GM18861 (cell line): ENCODE results near the gene SLTM.
"Not testable (repeated sequence)": the region's sequence is repeated elsewhere in the genome, so short reads cannot be mapped to it uniquely, and the experiment has no call there.

Experiments used
- ATAC-seq: cut with Tn5 transposase; IDR thresholded peaks from one replicate; pipeline ENCODE4 v1.9.1; 2021; ENCODE audit not compliant: unreplicated experiment

SLTM gene

DNA sequence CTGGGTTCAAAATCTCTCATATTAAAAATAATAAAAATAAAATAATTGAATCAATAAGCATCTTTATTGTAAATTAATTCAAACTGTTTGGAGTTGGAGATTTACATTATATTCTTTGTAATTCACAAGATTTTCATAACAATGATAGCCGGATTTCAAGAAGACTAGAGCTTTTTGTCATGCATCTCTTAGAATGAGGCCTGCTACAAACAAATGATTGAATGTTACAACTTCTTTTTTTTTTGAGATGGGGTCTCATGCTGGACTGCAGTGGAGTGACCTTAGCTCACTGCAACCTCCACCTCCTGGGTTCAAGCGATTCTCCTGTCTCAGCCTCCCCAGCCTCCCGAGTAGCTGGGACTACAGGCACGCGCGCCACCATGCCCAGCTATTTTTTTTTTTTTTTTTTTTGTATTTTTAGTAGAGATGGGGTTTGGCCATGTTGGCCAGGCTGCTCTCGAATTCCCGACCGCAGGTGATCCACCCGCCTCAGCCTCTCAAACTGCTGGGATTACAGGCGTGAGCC, 3.5 kb downstream of the SLTM start:
- ATAC-seq: no peak

DNA sequence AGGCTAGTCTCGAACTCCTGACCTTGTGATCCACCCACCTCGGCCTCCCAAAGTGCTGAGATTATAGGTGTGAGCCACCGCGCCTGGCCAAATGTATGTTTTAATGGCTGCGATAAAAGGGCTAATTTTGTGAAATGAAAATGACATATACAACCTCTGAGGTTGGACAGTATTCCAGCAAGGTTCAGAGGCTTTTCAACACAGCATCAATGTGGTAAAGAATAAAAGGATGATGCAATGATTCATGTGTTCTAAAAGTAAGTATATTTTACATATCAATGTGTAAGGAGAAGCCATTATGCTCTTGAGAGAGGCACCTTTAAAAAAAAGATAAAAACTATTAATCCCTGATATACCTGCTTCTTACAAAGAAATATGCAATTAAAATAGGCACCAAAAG, 6.7 kb downstream of the SLTM start:
- no peak for ATAC-seq

DNA sequence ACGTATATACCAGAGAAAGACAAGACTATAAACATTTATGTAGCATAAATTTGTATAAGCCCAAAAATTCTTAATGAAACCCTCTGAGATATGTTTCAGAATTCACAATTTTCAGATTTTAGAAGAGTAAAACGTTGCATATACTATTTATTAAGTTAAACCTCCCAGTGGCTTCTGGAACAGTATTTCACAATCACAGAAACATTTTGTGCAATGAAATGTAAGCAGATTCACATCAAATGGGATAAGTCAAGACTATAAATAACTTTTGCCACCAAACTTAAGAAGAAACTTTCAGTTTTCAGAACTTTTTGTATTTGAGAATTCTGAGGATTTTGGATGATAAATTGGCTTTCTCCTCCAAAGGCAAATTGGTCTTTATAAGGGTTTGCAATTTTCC, 9.2 kb downstream of the SLTM start:
- ATAC-seq: no peak

DNA sequence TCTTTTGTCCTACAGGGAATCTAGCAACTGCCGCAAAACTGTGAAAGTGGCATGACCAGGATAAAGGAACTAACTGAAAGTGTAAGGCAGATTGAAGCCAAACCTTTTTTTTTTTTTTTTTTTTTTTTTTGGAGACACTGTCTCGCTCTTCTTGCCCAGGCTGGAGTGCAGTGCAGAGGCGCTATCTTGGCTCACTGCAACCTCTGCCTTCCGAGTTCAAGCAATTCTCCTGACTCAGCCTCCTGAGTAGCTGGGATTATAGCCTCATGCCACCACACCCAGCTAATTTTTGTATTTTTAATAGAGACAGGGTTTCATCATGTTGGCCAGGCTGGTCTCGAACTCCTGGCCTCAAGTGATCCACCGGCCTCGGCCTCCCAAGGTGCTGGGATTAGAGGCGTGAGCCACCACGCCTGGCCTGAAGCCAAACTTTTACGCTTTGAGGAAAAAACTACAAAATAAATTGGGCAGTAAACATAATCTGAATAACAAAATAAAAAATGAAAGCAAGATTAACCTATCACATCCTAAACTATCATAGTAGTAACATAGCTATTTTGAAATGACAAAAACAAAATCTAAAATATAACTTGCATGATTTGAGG, 9.7 kb downstream of the SLTM start:
- ATAC-seq: no peak

DNA sequence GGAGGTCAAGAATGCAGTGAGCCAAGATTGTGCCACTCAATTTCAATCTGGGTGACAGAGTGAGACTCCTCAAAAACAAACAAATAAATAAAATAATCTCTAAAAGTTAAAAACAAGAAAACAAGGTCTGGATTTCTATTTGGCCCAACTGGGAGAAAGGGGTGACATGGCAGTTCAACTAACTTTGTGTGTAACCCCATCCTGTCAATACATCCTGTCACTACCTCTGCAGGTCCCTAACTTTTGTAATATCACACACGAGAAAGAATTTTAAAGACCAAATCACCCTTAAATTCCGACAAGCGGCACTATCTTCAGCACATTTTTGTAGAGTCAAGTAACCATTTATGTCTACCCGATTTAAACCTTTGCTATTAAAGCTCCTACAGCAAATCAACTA, 10.2 kb downstream of the SLTM start:
- no peak for ATAC-seq

DNA sequence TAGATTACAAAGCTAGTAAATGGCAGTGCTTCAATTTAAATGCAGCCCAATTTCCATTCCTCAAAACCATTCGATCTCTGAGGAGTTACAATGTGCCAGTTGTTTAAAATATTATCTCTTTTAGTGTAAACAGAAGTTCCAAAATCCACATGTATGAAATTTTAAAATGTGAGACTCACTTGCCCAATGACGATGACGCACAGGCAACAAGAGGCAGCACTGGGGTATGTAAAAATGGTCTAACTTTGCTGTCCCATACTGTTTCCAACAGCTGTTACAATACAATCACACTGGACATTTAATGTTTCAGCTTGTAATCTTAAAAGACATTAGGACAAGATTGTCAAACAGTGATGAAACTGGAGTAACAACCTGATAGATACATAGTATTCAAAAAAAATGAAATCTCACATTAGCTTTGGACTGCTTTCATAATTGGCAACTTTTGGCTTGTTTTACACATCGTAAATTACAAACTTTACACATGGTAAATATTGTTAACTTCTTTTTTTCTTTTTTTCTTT, 12.2 kb downstream of the SLTM start:
- ATAC-seq: no peak

DNA sequence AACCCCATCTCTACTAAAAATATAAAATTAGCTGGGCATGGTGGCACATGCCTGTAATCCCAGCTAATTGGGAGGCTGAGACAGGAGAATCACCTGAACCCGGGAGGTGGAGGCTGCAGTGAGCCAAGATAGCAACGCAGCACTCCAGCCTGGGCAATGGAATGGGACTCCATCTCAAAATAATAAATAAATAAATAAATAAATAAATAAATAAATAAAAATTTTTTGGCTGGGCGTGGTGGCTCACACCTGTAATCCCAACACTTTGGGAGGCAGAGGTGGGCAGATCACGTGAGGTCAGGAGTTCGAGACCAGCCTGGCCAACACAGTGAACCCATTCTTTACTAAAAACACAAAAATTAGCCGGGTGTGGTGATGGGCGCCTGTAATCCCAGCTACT, 13.0 kb downstream of the SLTM start:
- ATAC-seq: not testable (repeated sequence)

DNA sequence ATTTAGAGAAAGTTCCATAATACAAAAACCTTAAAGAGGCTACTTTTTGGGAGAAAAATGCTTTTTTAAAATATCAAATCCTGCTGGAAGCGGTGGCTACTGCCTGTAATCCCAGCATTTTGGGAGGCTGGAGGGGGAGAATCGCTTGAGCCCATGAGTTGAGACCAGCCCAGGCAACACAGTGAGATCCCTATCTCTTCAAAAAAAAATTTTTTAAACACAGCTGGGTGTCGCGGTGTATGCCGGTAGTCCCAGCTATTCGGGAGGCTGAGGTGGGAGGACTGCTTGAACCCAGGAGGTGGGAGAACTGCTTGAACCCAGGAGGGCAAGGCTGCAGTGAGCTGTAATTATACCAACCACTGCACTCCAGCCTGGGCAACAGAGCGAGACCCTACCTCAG, 14.2 kb downstream of the SLTM start:
- ATAC-seq: no peak

DNA sequence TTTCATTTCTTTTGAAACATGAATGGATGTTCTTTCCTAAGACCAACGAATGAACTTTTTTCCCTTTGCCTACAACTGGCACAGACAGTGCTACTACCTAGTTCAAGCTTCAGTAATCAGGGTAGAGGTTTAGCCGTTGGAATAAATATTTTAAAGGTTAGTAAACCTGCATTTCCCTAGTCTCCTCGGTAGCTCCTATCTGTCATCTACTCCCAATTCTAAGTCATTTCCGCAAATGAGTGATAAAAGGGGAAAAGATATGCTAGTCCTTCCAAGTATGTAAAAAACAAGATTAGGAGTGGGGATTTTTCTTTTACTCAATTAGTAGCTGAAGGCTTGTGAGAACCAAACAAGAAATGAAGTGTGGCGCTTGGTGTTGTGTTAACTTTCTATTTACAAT, 15.2 kb downstream of the SLTM start:
- no peak for ATAC-seq

DNA sequence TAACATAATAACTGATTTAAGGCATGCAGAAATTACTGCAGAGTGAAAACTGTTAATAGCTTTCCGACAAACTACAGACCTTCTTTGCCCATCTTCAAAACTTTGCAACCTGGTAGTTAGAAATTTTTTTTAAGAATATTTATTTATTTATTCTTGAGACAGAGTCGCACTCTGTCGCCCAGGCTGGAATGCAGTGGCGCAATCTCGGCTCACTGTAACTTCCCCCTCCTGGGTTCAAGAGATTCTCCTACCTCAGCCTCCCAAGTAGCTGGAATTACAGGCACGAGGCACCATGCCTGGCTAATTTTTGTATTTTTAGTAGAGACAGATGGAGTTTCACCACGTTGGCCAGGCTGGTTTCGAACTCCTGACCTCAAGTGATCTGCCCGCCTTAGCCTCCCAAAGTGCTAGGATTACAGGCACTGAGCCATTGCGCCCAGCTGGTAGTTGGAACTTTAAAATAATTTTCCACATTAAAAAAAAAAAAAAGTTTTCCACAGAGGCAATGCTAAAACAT, 15.8 kb downstream of the SLTM start:
- ATAC-seq: not testable (repeated sequence)

DNA sequence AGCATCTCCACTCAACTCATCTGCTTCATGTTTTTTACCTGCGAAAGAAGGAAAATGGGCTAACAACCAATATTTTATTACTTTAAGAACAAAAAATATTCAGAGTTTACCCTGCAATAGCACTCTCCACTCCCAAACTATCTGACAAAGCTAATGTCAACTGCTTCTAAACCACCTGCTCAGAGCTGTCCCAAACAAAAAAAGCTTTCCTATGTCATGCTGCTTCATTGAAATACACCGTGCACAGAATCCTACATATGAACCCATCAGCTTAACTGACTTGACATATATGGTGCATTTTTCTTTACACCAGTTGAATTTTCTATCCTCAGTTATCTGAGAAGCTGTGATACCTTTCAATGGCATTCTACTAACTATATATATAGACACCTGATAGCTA, 16.5 kb downstream of the SLTM start:
- no peak for ATAC-seq

DNA sequence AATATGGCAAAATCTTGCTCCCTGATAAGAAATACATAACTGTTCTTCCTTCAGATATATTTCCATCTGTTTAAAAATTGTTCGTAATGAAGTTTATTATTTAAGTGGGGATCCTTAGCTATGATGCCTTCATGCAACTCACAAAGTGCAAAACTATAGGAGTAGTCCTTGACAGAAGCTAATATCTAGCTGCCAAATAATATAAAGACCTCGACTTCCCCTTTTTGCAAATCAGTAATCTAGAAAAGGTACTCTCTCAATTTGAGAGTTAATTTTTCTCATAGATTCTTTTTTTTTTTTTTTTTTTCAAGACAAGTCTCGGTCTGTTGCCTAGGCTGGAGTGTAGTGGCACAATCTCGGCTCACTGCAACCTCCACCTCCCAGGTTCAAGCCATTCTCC, 23.0 kb downstream of the SLTM start:
- ATAC-seq: no peak

DNA sequence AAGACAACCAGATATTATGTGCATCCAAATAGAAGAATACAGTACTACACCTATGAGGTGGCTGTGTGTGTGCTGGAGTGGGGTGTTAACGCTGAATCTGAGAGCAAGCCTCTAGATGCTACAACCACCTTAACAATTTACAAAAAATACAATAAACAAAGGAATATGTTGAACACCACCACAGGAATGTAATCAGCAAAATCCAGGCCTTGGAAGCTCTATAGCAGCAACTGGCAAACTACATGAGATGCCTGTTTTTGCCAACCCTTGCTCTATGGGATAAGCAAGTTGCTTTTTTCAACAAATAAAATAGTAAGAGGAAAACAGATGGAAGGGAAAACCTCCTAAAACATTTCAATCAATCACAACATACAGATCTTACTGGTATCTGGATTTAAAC, 23.9 kb downstream of the SLTM start:
- ATAC-seq: no peak

DNA sequence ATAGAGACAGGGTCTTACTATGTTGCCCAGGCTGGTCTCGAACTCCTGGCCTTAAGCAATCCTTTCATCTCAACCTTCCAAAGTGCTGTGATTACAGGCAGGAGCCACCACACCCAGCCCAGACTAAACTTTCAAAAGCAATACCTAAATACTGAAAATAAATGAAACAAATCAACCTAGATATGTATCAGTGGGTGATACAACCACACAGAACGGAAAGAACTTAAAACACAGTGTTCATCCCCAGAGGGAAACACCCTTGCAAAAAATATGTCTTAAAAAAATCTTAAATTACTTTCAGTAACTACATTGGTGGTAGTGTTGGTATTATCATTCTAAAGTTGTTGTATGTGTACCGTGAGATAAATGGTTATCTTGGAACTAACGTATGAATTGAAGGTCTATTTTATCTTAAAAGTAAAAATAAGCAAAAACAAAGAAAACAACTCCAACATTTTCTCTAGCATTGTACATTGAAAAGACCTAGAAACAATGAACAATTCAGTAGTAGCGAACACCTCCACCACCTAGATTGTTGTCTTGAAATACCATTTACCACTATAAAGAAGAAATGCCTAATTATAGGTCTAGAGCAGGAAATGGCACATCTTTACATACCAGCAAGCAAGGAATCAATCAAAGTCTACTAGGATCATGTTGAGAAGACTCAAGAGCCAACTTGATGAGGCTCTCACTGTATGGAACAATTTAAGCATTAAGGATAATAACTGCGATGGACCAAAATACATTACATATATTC, 24.7 kb downstream of the SLTM start:
- ATAC-seq: no peak

DNA sequence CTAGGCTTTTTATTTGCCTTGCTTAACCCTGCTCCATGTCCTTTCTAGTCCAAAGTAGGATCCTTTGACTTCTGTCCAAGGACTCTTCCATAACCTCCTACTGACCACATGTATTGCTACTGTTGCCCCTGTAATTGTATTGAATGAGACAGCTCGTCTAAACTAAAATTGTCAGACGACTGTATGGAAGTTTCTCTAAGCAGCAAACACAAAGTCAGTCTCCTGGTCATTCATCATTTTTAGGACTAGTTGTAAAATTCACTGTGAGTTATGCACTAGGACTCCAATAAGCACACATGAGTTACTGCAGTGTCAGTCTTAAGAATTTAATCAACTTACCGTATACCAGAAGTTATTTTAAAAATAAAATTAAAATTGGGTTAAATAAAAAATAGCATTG, 32.8 kb downstream of the SLTM start:
- ATAC-seq: no peak

DNA sequence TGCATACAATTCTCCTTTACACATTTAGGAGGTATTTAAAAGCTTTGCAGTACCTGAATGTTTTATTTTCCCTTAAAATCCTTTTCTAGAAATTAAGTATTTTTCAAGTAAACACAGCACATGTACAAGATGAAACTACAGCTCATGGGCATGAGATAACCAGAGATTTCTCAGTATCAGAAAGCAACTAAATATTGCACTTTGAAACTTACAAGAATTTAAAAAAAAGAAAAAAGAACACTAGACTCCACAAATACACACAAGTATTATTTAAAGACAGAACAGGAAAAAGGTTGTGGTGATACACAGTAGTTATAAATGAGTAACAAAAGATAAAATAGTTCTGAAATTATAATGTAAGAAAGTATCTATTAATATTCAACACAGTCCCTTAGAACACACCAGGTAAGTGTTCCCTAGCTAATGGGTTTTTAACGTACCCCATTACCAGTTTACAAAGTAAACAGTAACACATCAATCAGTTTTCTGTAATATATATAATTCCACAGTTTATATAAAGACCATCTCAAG, 35.3 kb downstream of the SLTM start:
- ATAC-seq: no peak

DNA sequence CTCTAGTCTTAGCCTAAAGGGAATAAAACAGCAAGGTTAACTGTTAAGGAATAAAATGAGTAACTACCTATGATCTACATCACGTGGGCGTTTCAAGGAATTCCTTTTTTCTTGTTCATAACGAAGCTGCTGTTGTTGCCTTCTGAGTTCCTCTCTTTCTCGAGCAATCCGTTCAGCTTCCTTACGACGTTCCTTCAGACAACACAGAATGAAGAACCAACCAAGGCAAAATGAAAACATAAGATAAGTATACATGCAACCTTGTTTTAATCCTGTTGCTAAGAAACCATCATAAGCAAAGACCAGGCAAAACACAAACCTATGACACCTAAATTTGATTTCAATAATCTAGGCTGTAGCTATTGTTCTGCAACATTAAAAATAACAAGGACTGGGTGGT, 44.1 kb downstream of the SLTM start:
- ATAC-seq: no peak

DNA sequence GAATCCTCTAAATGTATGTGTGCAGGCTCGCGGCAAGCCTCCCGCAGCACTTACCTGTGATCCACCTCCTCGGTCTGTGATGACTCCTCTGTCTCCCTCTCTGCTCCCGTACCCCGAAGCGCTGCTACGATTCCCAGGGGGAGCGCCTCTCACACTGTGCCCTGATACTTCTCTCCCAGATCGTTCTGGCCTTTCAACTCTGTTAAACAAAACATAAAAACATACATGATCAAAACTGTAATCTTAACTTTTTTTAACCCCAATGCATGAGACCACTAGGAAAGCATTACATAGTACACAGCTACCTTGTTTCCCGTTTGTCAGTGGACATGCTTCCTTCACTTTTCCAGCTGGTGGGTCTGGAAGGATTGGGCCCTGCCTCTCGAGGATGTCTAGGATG, 46.6 kb downstream of the SLTM start:
- ATAC-seq: no peak

DNA sequence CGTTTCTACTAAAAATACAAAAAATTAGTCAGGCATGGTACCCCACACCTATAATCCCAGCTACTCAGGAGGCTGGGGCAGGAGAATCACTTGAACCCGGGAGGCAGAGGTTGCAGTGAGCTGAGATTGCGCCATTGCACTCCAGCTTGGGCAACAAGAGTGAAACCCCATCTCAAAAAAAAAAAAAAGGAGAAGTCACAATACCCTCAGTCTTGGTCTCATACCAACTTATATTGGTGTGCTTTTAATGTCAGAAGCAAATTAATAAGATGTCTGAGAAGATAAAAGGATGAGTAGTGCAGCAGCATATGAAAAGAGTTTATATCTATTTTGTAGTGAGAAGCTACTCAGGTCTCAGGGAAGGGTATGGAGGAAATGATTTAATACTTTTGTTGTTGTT, 49.6 kb downstream of the SLTM start:
- not testable (repeated sequence) for ATAC-seq

DNA sequence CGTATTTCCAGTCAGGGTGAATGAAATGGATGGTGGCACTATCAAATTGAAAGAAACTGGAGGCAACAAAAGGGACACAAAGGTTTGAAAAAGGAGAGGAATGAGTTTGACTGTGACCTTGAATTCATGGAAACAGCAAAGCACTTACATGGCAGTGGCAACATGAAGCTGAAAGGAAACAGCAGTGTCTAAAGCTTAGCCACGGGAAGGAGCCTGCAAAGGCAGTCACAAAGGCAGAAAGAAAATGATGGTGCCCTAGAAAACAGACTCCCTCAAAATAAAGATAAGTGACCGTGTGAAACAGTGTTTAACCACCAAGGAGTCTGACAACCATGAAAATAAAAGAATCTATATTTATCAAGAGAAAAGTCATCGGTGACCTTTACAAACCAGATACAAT, 51.2 kb downstream of the SLTM start:
- ATAC-seq: no peak

DNA sequence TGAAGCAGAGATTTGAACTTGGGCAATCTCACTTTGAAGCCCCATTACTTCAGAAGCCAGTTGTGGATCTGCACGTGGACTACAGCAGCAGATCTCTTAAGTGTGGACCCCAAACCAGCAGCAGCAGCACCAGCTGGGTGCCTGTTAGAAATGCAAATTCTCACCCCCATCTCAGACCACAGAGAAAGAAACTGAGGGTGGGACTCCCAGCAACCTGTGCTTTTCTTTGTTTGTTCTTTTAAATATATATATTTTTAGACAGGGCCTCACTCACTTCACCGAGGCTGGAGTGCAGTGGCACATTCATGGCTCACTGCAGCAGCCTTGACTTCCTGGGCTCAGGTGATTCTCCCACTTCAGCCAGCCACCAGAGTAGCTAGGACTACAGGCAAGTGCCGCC, 53.2 kb downstream of the SLTM start:
- no peak for ATAC-seq
